ENCODE measurements around the gene TMX2. TPM values are rescaled to one million over a fixed set of nuclear protein-coding genes. Genes with fewer than 3 reads are reported as not detected.

TMX2 gene
- total RNA-seq, 1 experiment from 2014 or later = 147 TPM

DNA sequence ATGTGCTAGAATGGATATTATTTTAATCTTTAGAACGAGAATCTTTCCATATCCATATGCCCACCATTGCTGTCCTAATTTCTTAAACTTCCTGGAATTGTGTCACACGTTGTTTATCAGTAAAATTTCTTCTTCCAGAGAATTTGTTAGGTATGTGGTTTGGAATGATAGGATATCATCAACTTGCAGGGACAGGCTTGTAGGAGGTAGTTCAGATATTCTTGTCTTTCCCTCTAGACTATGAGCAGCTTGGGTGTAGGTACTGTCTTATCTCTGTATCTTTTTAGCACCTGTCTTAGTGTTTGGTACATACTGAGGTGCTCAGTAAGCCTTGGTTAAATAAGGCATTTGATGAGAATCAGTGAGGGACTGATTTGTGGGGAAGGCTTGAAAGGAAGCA, 52.6 kb downstream of the TMX2 start:
- no peak for DNase-seq (ENCODE audit: low read depth)

DNA sequence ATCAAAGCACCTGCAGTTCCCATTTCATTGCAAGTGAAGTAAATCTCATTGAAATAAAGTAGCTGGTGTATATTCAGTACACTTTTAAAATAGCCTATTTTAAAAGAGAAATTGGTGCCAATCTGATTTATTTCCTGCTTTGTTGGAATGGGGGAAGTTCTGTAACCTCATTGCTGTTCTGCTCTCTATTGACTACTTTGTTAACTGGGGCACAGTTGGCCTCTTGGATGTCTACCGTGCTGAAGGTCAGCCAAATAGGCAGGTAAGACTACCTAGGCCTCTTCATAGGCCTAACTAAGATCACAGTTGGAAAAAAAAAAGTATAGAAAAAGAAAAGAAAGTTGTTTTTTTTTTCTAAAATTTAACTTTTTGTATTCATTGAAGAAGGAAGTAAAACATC, 58.4 kb downstream of the TMX2 start:
- no peak for DNase-seq (ENCODE audit: low read depth)

DNA sequence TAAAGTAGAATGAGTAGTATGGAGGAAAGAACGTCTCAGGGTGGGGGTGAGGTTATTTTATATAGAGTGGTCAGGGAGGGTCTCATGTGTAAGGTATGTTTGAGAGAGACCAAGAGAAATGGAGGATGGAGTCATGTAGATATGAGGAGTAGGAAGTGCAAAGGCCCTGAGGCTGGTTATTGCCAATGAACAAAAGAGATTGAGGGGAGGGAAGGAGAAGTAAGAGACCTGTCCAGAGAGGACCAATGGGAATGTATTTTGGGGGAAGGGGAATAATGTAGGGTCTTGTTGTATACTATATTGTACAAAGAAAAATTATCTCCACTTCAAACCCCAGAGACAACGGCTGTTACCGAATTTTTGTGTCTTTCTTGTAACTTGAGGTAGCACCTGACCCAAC, 59.0 kb downstream of the TMX2 start:
- no peak for DNase-seq (ENCODE audit: low read depth)

DNA sequence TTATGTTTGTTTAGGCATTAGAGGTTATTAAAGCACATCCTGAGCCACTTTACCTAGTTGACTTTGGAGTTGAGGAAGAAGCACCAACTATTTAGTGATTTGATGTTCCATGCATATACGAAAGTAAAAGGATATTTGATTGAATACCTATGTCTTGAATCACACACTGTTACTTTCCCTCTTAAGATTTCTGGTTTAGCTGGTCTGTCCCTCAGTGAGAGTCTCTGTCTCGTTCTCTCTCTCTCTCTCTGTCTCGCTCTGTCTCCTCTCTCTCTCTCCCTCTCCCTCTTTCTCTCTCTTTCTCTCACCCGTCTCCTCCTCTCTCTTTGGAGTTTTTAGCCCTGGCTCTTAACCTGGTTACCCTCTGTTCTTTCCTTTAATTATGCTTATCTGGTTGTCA, 60.2 kb downstream of the TMX2 start:
- DNase-seq (ENCODE audit: low read depth) = no peak

DNA sequence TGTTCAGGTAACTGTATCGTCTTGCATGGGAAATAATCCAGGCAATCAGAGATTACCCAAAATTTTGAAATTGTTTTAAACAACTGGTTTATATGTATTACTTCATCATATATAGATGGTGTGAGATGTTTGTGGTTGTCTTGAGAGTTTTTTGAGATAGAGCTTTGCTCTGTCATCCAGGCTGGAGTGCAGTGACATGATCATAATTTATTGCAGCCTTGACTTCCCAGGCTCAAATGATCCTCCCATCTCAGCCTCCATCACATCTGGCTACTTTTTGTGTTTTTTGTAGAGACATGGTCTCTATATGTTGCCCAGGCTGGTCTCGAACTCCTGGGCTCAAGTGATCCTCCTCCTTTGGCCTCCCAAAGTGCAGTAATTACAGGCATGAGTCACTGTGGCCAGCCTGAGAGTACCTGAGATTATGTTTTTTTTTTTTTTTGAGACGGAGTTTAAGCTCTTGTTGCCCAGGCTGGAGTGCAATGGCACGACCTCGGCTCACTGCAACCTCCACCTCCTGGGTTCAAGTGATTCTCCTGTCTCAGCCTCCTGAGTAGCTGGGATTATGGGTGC, 60.7 kb downstream of the TMX2 start:
- DNase-seq (ENCODE audit: low read depth) = no peak

DNA sequence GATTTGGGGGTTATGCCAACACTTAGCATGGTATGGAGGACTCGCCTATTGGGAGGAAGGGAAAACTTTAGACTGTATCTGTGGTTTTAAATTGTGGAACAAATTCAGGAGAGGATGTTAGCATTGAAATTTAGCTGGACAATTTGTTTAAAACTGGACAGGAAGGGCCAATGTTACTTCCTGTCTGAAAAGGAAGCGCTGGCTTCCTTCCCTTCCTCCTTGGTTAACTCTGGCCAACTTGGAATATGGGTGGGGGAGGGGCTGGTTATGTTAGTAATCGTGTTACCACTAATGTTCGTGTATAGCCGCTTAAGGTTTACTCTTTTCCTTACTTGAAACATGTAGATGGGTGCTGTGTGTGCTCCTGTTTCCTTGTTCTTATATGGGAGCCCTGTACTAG, 63.1 kb downstream of the TMX2 start:
- DNase-seq (ENCODE audit: low read depth) = no peak

DNA sequence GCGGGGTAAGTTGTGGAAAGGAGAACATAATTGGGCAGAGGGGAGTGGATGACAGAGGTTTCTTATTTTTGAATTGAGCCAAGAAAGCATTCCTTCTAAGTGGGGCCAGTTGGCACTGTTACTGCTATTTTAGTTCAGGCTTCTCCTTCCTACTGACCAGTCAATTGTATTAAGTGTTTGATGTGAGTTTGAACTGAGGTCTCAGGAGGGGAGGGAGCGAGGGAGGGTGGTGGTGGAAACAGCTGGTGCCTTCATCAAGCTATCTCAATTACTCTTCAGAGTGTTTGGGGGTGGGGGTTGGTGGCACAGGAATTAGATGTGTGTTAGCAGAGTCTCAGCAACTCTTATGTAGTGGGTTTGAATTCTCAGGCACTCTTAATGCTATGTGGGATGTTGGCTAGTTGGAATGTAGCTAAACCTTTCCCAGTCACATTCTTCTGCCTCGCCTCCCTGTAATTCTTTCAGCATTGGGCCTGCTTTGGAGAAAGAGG, 63.7 kb downstream of the TMX2 start:
- DNase-seq (ENCODE audit: low read depth) = no peak

DNA sequence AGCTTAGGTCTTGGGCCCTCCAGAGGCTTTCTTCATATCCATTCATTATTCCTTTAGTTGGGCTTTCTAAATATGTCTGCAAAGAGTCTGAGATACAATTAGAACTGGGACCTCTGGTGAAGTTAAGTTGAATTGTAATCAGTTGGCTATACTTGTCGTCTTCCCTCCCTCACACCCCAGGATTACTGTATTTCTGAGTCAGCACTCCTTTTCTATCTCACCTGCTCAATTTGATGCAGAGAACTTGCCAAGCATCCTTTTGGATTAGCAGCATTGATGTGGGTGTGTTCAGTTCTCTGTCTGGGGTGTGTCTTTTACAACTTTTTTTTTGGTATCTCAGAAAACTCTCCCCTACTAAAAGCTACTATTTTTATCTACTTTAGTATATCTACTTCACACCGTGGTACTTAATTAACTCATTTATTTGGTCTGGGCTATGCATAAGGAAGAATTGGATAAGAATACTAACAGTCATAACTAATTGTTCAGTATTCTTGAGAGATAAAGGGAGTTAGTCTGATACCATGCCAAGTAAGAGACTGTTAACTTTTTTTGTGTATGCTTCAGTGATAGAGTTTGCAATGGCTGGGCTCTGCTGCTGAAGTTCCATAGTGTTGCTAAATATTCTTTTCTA, 64.3 kb downstream of the TMX2 start:
- no peak for DNase-seq (ENCODE audit: low read depth)

DNA sequence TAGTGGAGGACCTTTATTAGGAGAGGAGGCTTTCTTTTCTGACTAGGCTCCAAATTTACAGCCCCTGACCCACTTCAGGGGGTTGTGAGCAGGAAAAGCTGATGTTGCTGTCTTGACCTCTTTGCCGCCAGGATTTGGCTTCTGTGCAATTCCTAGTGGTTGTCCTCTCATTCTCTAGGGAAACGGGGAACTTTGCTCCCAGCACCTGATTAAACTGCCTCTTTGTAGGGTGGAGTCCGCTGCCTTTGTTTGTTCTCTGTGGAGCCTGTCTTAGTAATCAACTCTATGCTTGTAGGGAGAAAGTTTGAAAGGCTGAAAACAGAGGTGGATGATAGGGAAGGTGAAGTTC, 65.5 kb downstream of the TMX2 start:
- DNase-seq (ENCODE audit: low read depth) = peak; percentile 43

DNA sequence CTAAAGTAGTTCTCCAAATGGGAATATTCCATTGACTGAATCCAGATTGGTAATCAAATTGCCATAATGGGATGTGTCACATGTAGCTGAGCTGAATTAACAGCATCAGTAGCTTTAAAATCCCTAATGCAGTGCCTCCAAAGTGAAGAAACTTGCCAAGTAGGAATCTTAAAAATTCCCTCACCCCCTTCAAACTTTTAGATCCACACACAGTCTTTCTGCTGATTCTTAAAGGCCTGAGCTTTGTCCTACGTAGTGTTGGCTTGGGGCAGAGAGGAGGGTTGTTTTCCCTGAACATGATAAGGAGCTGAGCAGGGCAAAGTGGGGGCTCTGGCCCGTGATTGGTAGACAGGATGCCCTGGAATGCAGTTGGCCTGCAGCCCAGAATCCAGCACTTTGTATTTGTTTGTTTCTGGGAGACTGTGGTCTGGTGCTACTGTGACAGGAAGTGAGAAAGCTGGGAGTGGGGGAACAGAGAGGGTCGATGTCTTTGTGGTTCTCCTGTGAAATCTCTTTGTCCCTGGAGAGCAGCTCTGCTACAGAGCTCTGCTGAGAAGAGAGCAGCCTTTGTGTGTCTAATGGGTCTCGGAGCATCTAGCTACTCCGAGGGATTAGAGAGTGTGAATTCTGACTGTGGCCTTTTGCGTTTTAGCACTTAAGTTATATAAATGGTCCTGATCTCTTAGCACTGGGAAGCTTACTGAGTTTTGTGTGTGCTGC, 66.1 kb downstream of the TMX2 start:
- DNase-seq (ENCODE audit: low read depth) = peak; percentile 98

DNA sequence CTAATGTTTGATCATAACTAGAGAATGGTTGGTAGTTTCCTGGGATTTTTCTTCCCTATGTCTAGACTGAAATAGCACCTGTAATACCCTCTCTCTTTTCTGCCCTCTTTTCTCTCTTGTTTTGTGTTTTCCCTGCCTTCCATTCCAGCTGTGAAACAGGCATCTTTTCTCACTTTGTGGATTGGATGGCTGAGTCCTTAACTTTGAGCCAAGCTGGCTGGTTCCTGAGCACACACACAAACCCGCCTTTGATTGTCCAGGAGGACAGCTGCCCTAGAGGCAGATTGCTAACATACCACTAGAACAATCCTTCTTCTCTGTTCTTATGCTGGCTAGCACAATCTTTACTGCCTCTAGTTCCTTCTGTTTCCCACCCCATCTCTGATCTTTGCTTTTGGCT, 66.9 kb downstream of the TMX2 start:
- peak; percentile 88 for DNase-seq (ENCODE audit: low read depth)

DNA sequence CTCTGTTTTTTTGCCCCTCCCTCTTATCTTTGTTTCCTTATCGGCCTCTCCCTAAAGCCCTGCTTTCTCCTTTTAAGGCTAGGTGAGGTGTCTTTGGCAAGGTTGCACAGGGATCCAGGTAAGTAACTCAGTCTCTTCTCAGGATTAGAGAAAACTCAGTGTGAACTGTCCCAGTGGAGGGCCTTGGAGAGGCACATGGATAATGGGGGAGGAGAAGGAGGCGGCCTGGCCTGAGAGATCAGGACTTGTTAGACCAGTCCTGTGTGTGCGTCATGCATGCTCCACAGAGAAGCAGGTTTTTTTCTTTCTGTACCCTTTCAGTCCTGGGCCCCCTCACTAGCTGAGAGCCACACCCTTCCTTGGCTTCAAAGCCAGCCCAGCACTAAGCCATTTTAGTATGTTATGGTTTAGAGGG, 69.1 kb downstream of the TMX2 start:
- no peak for DNase-seq (ENCODE audit: low read depth)

DNA sequence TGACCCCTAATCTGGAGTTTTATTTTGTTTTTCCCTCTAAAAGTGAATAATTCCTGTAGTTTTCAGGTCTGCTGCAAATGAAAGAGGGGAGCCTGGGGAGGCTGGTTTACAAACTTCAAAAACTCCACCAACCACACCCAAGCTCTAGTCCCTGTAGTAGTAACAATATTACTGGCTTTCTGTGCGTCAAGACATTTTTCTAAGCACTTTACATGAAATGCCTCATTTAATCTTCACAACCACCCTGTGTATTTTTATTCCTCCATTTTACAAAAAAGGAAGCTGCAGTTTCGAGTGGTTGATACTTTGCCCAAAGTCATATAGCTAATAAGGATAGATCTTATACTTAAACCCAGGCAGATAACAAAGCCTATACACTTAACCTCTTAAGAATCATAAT, 72.7 kb downstream of the TMX2 start:
- no peak for DNase-seq (ENCODE audit: low read depth)

DNA sequence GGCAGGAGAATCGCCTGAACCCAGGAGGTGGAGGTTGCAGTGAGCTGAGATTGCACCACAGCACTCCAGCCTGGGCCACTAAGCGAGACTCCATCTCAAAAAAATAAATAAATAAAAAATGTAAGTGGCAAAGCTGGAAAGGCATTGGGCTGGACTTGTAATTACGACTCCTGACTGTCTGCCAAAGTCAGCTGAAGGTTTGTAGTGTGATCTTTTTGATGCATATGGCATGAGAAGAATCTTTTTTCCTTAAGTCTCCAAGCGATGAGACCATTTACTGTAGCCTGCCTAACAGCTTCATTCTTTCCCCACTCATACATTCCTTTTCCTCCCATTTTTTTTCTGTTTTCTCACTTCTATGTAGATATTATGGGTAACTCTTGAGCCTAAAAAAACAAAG, 74.0 kb downstream of the TMX2 start:
- no peak for DNase-seq (ENCODE audit: low read depth)

DNA sequence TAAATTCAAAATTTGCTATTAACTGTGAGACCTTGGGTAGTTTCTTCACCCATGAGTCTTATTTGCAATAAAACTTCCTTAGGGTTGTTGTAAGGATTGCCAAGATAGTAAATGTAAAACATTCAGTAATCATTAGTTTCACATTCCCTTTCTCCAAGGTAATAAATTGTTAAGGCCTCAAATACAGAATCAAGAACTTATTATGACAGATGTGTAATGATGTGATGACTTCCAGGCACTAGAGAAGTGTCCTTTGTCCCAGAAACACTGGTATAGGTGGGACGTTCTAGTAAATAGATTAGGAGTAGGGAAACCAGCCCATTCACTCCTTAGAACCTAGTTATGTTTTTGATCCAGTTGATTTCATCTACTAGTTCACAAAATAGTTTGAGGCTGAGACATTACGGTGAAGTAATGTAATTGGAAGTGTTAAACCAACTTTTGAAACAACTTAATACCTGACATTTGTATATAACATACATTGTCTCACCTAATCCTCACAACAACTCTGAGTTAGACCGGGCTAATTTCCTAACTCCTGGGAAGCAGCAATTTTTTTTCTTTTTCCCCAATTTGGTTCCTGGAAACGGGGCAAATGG, 74.7 kb downstream of the TMX2 start:
- DNase-seq (ENCODE audit: low read depth) = no peak

DNA sequence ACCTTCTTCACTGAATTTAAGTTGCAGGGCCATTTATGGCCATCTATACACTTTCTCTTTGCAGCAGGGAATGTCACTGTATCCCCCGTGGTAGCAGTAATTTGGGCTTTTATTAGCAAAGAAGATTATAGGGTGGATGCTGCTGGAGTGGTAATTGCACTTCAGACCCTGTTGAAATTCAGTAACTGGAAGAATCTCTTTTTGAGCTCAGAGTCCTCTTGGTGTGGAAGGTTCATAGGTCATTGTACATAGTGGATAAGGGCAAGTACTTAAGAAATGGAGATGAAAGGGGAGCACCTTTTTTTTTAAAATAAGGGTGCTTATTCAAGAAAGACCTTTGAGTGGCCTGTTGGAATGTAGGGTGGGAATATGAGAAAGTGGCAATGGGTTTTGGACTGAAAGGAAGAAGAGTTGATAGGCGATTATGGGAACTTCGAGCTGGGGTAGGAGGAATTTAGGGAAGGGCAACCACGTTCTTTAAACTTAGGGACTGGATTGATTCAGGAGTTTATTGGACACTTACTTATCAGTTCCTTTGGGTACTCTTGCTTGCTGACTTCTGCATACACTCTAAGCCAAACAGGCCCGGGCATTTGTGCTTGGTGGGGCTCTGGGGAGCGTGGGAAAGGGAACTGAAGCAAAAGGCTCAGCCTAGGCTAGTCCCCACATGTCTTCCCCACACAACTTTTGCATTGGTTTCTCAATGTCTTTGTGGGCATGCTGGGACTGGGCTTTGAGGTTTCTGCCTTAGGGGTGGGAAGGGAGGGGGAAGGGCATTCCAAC, 75.7 kb downstream of the TMX2 start:
- DNase-seq (ENCODE audit: low read depth) = no peak

DNA sequence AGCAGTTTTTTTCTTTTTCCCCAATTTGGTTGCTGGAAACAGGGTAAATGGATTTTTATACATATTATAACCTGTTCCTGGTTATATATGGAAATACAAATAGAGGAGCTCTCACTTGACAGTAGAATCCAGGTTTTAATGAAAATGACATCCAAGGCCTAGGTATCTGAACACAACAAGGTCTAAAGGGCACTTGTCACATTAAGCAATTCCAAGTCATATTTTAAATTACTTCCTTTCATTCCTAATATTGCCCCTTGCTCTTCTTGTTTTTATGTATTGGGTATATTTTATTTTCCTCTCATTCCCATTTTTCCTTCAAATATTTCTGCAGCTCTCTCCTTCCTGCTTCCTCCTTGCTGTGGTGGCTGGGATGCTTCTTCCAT, 76.3 kb downstream of the TMX2 start:
- no peak for DNase-seq (ENCODE audit: low read depth)

Other genes with a start within 250 kb of the TMX2 start
- 6.5 and 7.3 TPM in 2 replicates for gene SLC43A1, start 196.9 kb upstream of the TMX2 start, total RNA-seq (2014; rRNA removed; shearing (Covaris generic))
- gene TIMM10, start 181.8 kb upstream of the TMX2 start, total RNA-seq (2014; rRNA removed; shearing (Covaris generic)) = 83.3 and 89.8 TPM in 2 replicates
- not detected in 2 replicates for gene SMTNL1, start 175.0 kb upstream of the TMX2 start, total RNA-seq (2014; rRNA removed; shearing (Covaris generic))
- 57.7 and 62.9 TPM in 2 replicates for gene UBE2L6, start 144.9 kb upstream of the TMX2 start, total RNA-seq (2014; rRNA removed; shearing (Covaris generic))
- gene SERPING1, start 114.9 kb upstream of the TMX2 start, total RNA-seq (2014; rRNA removed; shearing (Covaris generic)) = 0.10 and 0.48 TPM in 2 replicates
- gene YPEL4, start 62.7 kb upstream of the TMX2 start, total RNA-seq (2014; rRNA removed; shearing (Covaris generic)) = 0.20 and 1.1 TPM in 2 replicates
- 27.2 and 29.0 TPM in 2 replicates for gene CLP1, start 54.8 kb upstream of the TMX2 start, total RNA-seq (2014; rRNA removed; shearing (Covaris generic))
- 21.6 and 22.6 TPM in 2 replicates for gene ZDHHC5, start 44.5 kb upstream of the TMX2 start, total RNA-seq (2014; rRNA removed; shearing (Covaris generic))
- 37.8 and 38.6 TPM in 2 replicates for gene MED19, start 378 bp upstream of the TMX2 start, total RNA-seq (2014; rRNA removed; shearing (Covaris generic))
- gene SELENOH, start 28.9 kb downstream of the TMX2 start, total RNA-seq (2014; rRNA removed; shearing (Covaris generic)) = 125 and 232 TPM in 2 replicates
- gene BTBD18, start 39.2 kb downstream of the TMX2 start, total RNA-seq (2014; rRNA removed; shearing (Covaris generic)) = not detected in 2 replicates
- gene CTNND1, start 49.2 kb downstream of the TMX2 start, total RNA-seq (2014; rRNA removed; shearing (Covaris generic)) = 69.5 and 70.9 TPM in 2 replicates

Measured in RPMI7951 (cell line).